Measurements from ENCODE around the gene PEX7. TPM values are rescaled to one million over a fixed set of nuclear protein-coding genes. Genes with fewer than 3 reads are reported as not detected.
A peak's percentile ranks its signal among the peaks of the same experiment; 100 is the strongest.

Gene PEX7
- polyA plus RNA-seq, 1 experiment = 5.6 TPM

DNA sequence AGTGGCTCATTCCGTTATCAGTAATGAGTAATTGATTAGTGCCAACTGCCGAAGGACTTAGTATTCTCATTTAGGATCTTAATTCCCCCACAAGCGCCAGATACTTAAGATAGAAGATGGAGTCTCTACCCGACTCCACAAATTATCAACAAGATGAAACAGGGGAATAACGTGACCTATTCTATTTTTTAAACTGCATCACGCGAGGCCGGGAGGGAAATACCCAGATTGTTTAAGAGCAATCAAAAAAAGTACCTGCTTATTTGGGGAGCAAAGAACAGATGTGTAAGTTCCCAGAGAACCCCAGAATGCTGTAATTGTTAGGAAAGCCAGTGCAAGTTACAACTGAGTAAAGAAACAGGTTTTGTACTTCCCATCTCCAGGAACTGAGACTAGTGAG is 29.0 kb upstream of the PEX7 start:
- Histone ChIP-seq H3K36me3 (ENCODE audit: control insufficient read depth, insufficient read depth, low read length) (no peaks in the 10 kb centered on the region), H3K4me3 (ENCODE audit: low read depth, low read length) (peak overlapping the region; percentile 98), H3K27me3 (ENCODE audit: control insufficient read depth, insufficient read depth, low read length) (no peaks in the 10 kb centered on the region)
- TF ChIP-seq, protein P1, sequence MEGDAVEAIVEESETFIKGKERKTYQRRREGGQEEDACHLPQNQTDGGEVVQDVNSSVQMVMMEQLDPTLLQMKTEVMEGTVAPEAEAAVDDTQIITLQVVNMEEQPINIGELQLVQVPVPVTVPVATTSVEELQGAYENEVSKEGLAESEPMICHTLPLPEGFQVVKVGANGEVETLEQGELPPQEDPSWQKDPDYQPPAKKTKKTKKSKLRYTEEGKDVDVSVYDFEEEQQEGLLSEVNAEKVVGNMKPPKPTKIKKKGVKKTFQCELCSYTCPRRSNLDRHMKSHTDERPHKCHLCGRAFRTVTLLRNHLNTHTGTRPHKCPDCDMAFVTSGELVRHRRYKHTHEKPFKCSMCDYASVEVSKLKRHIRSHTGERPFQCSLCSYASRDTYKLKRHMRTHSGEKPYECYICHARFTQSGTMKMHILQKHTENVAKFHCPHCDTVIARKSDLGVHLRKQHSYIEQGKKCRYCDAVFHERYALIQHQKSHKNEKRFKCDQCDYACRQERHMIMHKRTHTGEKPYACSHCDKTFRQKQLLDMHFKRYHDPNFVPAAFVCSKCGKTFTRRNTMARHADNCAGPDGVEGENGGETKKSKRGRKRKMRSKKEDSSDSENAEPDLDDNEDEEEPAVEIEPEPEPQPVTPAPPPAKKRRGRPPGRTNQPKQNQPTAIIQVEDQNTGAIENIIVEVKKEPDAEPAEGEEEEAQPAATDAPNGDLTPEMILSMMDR (IDR thresholded peaks at IDR 0.05; ENCODE audit: insufficient read depth, low read depth, low read length) = no peak
- CTCF ChIA-PET = interaction anchor here (0.6 to 7.5 kb wide), 7 partner anchors 14 to 544 kb away, joined by 3 to 235 read pairs (median 7); no protein-coding TSS in a partner anchor
- POLR2A ChIA-PET = no interaction called here
- no peak for DNase-seq (ENCODE audit: low read depth)

DNA sequence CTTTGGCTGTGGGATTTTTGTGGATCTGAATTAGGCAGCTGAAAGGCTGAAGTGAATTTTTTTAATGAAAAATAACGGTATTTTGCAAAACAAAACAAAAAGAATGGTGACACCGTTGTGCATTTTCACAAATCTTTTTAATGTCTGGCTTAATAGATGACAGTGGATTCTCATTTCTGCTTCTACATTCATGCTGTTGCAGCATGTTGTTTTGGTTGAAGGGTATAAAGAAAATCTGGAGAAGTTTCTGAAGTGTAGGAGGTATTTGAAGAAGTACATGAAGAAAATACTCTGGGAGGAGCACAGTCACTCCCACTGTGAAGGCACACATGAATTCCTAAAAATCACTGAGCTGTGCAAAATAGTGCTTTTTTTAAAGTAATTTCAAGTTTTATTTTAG is 27.0 kb upstream of the PEX7 start:
- TF ChIP-seq, protein P1 (IDR thresholded peaks at IDR 0.05; ENCODE audit: insufficient read depth, low read depth, low read length) = no peak
- Histone ChIP-seq H3K4me3 (ENCODE audit: low read depth, low read length) (no peak overlapping the region), H3K27me3 (ENCODE audit: control insufficient read depth, insufficient read depth, low read length) (no peaks in the 10 kb centered on the region), H3K36me3 (ENCODE audit: control insufficient read depth, insufficient read depth, low read length) (no peaks in the 10 kb centered on the region)
- no peak for DNase-seq (ENCODE audit: low read depth)
- CTCF ChIA-PET = interaction anchor here (0.8 to 3.9 kb wide), 4 partner anchors 148 to 214 kb away, joined by 3 to 20 read pairs (median 5); no protein-coding TSS in a partner anchor
- POLR2A ChIA-PET = no interaction called here

DNA sequence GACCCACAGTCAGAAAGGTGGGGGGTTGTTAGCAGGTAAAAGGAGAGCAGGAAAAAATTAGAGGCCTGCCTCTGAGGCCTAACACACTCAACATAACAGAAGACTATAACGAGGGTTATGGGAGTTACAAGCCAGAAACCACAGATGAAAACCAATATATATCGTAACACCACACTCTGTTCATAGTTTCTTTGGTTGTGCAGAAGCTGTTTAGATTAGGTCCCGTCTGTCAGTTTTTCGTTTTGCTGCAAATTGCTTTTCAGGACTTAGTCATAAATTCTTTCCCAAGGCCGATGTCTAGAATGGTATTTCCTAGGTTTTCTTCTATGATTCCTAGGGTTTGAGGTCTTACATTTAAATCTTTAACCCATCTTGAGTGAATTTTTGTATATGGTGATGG is 26.4 kb upstream of the PEX7 start:
- DNase-seq (ENCODE audit: low read depth) = no peak
- ChIA-PET POLR2A (no interaction called here), CTCF (interaction anchor here (3.9 kb wide), 1 partner anchor 152 kb away, joined by 20 read pairs; no protein-coding TSS in a partner anchor)
- no peak overlapping the region for H3K4me3 ChIP-seq (ENCODE audit: low read depth, low read length)
- no peaks in the 10 kb centered on the region for H3K27me3 ChIP-seq (ENCODE audit: control insufficient read depth, insufficient read depth, low read length)
- H3K36me3 ChIP-seq (ENCODE audit: control insufficient read depth, insufficient read depth, low read length) = no peaks in the 10 kb centered on the region
- TF ChIP-seq, protein P1 (IDR thresholded peaks at IDR 0.05; ENCODE audit: insufficient read depth, low read depth, low read length) = no peak

DNA sequence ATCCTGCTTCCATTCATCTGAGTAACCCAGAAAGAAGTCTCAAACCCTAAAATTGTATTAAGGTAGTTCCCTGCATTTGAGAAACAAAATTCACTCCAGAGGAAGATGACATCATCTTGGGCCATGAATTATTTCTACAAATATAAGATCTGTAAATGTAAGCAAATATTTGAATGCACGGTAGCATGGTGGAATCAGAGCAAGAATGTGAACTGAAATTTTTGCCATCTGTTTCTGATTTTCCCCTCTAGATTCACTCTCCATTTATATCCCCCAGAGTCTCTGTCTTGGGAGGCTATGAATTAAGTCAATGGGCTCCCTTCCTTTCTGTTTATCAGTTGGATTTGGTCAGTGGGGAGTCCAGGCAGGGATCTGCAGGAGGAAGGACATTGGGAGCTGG is 24.3 kb upstream of the PEX7 start:
- CTCF ChIA-PET = interaction anchor here (3.9 kb wide), 1 partner anchor 154 kb away, joined by 20 read pairs; no protein-coding TSS in a partner anchor
- Histone ChIP-seq H3K36me3 (ENCODE audit: control insufficient read depth, insufficient read depth, low read length) (no peaks in the 10 kb centered on the region), H3K4me3 (ENCODE audit: low read depth, low read length) (no peak overlapping the region), H3K27me3 (ENCODE audit: control insufficient read depth, insufficient read depth, low read length) (no peaks in the 10 kb centered on the region)
- POLR2A ChIA-PET = no interaction called here
- no peak for DNase-seq (ENCODE audit: low read depth)
- TF ChIP-seq, protein P1 (IDR thresholded peaks at IDR 0.05; ENCODE audit: insufficient read depth, low read depth, low read length) = no peak

DNA sequence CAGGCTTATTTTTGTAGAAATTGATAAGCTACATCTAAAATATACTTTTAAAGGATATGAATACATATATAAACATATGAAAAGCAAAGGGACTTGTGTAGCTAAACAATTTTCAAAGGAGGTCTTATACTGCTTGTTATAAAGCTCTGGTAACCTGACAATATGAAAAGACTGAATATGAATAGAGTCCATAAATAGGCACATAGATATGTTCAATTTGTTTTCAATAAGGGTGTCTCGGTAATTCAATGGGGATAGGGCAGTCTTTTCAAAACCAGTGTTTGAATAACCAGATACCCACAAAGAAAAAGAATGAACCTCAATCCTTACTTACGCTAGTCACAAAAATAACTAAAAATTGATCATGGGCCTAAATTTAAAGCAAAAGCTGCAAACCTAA is 20.8 kb upstream of the PEX7 start:
- CTCF ChIA-PET = interaction anchor here (0.6 to 4.5 kb wide), 3 partner anchors 9 to 173 kb away, joined by 3 to 14 read pairs (median 10); partner anchors contain the start of gene MAP3K5
- POLR2A ChIA-PET = no interaction called here
- TF ChIP-seq, protein P1 (IDR thresholded peaks at IDR 0.05; ENCODE audit: insufficient read depth, low read depth, low read length) = no peak
- Histone ChIP-seq H3K36me3 (ENCODE audit: control insufficient read depth, insufficient read depth, low read length) (no peaks in the 10 kb centered on the region), H3K4me3 (ENCODE audit: low read depth, low read length) (no peak overlapping the region), H3K27me3 (ENCODE audit: control insufficient read depth, insufficient read depth, low read length) (no peaks in the 10 kb centered on the region)
- no peak for DNase-seq (ENCODE audit: low read depth)
